Nephron progenitor cell (in vitro differentiated cells): ENCODE measurements around the gene TBC1D10A.

Experiments used
- DNase-seq: peaks from one replicate; pipeline ENCODE4 v3.0.0; 2021
- H3K27ac Mint-ChIP-seq: 2 replicates; pipeline ENCODE4 v1.8.0; 2021; ENCODE audit warnings: mild to moderate bottlenecking, moderate library complexity, mixed read lengths
- H3K27me3 Mint-ChIP-seq: 2 replicates; pipeline ENCODE4 v1.8.0; 2021; ENCODE audit warnings: mild to moderate bottlenecking, low read depth, mixed read lengths; ENCODE audit not compliant: poor library complexity
- H3K36me3 Mint-ChIP-seq: 2 replicates; pipeline ENCODE4 v1.8.0; 2021; ENCODE audit warnings: low read depth, mixed read lengths
- H3K4me1 Mint-ChIP-seq: 2 replicates; pipeline ENCODE4 v1.8.0; 2021; ENCODE audit warnings: mixed read lengths
- H3K4me3 Mint-ChIP-seq: 2 replicates; pipeline ENCODE4 v1.8.0; 2021; ENCODE audit warnings: mild to moderate bottlenecking, moderate library complexity, mixed read lengths
- H3K9me3 Mint-ChIP-seq: 2 replicates; pipeline ENCODE4 v1.8.0; 2021; ENCODE audit warnings: mild to moderate bottlenecking, moderate library complexity, mixed read lengths
- TF ChIP-seq, protein P1 (sequence below): fragments of 200-600 bp; sonication (generic); IDR thresholded peaks from 2 replicates; pipeline ENCODE4 v1.5.0; 2021; ENCODE audit warnings: antibody characterized with exemption

Gene TBC1D10A

DNA sequence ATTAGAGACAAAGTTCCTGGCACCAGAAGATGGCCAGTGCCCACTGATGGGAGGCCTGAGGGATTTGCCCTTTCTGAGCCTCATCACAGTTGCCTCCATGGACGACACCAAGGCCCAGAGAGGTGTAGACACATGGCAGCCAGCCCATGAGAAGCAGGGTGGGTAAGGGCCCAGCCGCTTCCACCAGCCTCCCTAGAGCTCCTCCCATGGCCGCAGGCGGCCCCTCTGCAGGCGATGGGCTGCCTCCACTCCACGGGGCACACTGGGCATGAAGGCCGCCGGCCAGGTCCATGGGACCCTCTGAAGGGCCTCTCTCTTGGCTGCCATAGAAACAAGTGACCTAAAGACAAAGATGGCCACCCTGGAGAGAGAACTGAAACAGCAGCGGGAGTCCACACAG lies 44.6 kb upstream of the TBC1D10A start:
- no peaks in the 10 kb centered on the region for H3K9me3 Mint-ChIP-seq
- peaks cover 3% of the 10 kb centered on the region for H3K27me3 Mint-ChIP-seq
- H3K27ac Mint-ChIP-seq: no peak overlapping the region
- H3K4me1 Mint-ChIP-seq: peaks cover 42% of the 10 kb centered on the region
- TF ChIP-seq, protein P1, sequence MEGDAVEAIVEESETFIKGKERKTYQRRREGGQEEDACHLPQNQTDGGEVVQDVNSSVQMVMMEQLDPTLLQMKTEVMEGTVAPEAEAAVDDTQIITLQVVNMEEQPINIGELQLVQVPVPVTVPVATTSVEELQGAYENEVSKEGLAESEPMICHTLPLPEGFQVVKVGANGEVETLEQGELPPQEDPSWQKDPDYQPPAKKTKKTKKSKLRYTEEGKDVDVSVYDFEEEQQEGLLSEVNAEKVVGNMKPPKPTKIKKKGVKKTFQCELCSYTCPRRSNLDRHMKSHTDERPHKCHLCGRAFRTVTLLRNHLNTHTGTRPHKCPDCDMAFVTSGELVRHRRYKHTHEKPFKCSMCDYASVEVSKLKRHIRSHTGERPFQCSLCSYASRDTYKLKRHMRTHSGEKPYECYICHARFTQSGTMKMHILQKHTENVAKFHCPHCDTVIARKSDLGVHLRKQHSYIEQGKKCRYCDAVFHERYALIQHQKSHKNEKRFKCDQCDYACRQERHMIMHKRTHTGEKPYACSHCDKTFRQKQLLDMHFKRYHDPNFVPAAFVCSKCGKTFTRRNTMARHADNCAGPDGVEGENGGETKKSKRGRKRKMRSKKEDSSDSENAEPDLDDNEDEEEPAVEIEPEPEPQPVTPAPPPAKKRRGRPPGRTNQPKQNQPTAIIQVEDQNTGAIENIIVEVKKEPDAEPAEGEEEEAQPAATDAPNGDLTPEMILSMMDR: no peak
- no peak overlapping the region for H3K4me3 Mint-ChIP-seq
- H3K36me3 Mint-ChIP-seq: no peaks in the 10 kb centered on the region
- no peak for DNase-seq

DNA sequence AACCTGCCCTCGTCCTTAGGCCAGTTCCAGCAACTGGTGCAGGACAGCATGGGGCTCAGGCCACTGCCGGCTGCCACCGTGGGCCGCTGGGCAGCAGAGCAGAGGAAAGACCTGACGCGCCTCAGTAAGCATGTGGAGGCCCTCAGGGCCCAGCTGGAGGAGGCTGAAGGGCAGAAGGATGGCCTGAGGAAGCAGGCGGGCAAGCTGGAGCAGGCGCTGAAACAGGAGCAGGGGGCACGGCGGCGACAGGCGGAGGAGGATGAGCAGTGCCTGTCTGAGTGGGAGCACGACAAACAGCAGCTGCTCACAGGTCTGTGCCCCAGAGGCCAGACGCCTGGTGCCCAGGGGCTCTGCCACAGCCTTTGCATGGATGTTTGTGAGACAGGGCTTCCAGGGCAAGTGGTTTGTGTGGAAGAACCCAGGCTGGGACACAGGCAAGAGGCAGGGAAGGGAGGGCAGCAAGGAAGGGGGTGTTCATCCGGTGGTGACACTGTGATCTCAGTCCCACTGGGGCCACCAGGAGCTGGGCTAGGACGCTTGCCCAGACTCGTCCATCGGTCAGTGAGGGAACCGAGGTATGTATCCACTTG lies 44.0 kb upstream of the TBC1D10A start:
- H3K36me3 Mint-ChIP-seq: no peaks in the 10 kb centered on the region
- peaks cover 42% of the 10 kb centered on the region for H3K4me1 Mint-ChIP-seq
- H3K9me3 Mint-ChIP-seq: no peaks in the 10 kb centered on the region
- TF ChIP-seq, protein P1: no peak
- H3K4me3 Mint-ChIP-seq: no peak overlapping the region
- peaks cover 3% of the 10 kb centered on the region for H3K27me3 Mint-ChIP-seq
- peak; percentile 39 for DNase-seq
- H3K27ac Mint-ChIP-seq: peak overlapping the region; percentile 83

DNA sequence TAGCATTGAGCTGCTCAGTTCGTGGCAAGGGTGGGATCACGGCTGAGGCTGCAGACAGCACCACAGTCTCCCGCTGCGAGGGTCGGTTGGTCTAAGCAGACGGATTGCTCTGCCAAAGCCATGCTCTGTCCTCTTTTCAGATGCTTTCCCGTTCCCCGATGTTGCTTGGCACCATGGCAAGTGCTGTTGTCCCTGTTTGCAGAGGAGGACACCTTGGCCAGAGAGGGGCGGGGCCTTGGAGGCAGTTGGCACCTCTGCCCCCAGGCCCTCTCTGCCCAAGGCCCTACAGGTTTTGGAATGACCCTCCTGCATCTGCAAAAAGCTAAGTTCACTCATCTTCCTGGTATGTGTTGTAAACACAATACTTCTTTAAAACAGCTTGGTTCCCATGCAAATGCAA lies 41.7 kb upstream of the TBC1D10A start:
- Mint-ChIP-seq H3K4me1 (peaks cover 42% of the 10 kb centered on the region), H3K27ac (no peak overlapping the region), H3K36me3 (no peaks in the 10 kb centered on the region), H3K9me3 (no peaks in the 10 kb centered on the region), H3K27me3 (peaks cover 3% of the 10 kb centered on the region), H3K4me3 (no peak overlapping the region)
- DNase-seq: no peak
- TF ChIP-seq, protein P1: no peak

DNA sequence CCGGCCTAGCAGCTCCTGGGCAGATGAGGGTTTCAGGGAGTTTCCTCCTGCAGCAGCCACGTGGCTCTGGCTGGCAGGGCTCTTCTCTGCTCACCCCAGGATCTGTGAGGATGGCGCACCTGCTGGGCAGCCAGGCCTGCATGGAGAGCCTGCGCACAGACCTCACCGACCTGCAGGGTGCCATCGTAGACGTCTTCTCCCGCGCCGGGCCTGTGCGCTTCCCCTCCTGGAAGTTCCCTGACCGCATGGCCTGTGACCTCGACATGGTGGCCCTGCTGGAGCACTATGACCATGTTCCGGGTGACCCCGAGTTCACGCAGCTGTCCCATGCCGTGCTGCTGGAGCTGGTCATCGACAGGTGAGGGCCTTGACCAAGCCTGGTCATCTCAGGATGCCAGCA lies 39.1 kb upstream of the TBC1D10A start:
- Mint-ChIP-seq H3K9me3 (no peaks in the 10 kb centered on the region), H3K36me3 (no peaks in the 10 kb centered on the region), H3K27me3 (peaks cover 2% of the 10 kb centered on the region), H3K4me3 (no peak overlapping the region), H3K27ac (no peak overlapping the region), H3K4me1 (peaks cover 32% of the 10 kb centered on the region)
- TF ChIP-seq, protein P1: no peak
- no peak for DNase-seq

DNA sequence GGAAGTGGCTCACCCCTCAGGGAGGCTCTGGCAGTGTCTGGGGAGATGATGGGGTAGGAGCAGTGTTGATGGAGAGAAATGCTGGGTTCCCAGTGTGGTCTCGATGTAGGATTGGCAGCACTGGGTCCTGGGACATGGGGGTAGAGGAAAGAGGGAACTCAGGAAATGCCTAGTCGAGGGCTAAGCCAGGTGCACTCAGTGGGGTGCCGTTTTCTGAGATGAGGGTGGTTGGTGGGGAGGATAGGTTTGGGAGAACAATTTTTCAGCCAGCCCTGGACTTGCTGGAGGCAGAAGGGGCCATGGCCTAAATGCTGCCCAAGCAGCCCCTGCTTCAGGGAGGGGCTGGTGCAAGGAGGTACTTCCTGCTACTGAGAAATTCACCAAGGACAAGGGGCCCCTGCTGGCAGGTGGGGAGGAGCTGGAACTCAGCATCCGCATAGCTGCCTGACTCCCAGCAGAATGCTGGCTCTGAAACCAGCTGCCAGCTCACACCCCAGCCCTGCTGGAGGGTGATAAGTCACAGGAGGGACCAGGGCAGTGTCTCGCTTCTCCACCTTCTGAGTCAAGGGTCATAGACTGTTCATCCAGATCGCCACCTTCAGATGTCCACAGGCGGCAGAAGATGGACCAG lies 36.0 kb upstream of the TBC1D10A start:
- no peak for DNase-seq
- H3K27me3 Mint-ChIP-seq: peaks cover 3% of the 10 kb centered on the region

More for the DNA sequence above, 36.0 kb upstream of the TBC1D10A start:
- Mint-ChIP-seq H3K4me1 (peaks cover 13% of the 10 kb centered on the region), H3K27ac (no peak overlapping the region), H3K36me3 (no peaks in the 10 kb centered on the region), H3K4me3 (no peak overlapping the region), H3K9me3 (no peaks in the 10 kb centered on the region)
- TF ChIP-seq, protein P1: no peak
